MM.1S (cell line): ENCODE measurements around the gene UNC5C.

Experiments used
- CTCF ChIP-seq: fragments of 300-600 bp; sonication (generic); IDR thresholded peaks from 2 replicates; pipeline ENCODE4 v1.5.1; 2016; ENCODE audit warnings: antibody characterized with exemption, low read length, mixed read lengths
- EZH2 ChIP-seq: fragments of 300-600 bp; sonication (generic); optimal IDR thresholded peaks from 2 replicates; pipeline ENCODE3; 2017; ENCODE audit warnings: low read depth, mild to moderate bottlenecking, antibody characterized with exemption, low read length, mixed read lengths

GRCh38 chr4:95510877-95511276, 37.9 kb downstream of the UNC5C start:
- TF ChIP-seq CTCF (no peak), EZH2 (no peak)
